Measurements from ENCODE around the gene TGIF2. TPM values are rescaled to one million over a fixed set of nuclear protein-coding genes. Genes with fewer than 3 reads are reported as not detected.
A peak's percentile ranks its signal among the peaks of the same experiment; 100 is the strongest.

Gene TGIF2
- total and polyA plus RNA-seq, 2 of the 13 experiments (the other 11 are each of a cell fraction or from before 2014, with no cell fraction given) = 41.3 to 53.9 TPM

DNA sequence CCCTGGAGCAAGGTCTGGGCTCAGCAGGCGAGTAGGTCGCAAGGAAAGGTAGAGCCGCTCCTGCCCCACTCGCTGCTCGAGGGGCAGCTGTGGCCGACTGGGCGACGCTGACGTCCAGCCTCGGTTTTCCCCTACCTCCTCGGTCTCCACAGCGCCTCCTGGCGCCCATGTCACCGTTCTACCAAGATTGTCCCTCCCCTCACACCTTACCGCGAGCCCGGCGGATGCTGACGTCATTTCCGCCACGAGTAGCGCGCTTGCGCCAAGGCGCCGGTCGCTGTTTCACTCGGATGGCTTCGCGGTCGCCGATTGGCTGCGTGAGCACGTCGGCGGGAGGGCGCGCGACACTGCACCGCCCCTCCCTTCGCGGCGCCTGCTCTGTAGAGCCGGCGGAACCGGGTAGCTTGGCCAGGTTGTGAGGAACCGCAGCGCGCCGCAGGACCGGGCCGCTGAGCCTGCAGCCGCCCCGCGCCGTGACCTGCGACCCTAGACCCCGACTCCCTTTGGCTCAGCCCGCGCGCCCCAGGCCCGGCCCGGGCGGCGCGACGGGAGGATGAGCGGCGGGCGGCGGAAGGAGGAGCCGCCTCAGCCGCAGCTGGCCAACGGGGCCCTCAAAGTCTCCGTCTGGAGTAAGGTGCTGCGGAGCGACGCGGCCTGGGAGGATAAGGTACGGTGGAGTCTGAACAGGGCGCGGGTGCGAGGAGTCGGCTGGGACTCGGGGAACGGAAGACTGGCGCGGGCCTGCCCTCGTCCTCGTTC lies 32.2 kb downstream of the TGIF2 start, which contains the start of gene RAB5IF (continued):
- TF ChIP-seq TOPORS (CRISPR knock-in tag; IDR thresholded peaks at IDR 0.05) = peak; percentile 95
- peak; percentile 74 for TF ChIP-seq FOXK2 (IDR thresholded peaks at IDR 0.05)
- TF ChIP-seq, protein P1, sequence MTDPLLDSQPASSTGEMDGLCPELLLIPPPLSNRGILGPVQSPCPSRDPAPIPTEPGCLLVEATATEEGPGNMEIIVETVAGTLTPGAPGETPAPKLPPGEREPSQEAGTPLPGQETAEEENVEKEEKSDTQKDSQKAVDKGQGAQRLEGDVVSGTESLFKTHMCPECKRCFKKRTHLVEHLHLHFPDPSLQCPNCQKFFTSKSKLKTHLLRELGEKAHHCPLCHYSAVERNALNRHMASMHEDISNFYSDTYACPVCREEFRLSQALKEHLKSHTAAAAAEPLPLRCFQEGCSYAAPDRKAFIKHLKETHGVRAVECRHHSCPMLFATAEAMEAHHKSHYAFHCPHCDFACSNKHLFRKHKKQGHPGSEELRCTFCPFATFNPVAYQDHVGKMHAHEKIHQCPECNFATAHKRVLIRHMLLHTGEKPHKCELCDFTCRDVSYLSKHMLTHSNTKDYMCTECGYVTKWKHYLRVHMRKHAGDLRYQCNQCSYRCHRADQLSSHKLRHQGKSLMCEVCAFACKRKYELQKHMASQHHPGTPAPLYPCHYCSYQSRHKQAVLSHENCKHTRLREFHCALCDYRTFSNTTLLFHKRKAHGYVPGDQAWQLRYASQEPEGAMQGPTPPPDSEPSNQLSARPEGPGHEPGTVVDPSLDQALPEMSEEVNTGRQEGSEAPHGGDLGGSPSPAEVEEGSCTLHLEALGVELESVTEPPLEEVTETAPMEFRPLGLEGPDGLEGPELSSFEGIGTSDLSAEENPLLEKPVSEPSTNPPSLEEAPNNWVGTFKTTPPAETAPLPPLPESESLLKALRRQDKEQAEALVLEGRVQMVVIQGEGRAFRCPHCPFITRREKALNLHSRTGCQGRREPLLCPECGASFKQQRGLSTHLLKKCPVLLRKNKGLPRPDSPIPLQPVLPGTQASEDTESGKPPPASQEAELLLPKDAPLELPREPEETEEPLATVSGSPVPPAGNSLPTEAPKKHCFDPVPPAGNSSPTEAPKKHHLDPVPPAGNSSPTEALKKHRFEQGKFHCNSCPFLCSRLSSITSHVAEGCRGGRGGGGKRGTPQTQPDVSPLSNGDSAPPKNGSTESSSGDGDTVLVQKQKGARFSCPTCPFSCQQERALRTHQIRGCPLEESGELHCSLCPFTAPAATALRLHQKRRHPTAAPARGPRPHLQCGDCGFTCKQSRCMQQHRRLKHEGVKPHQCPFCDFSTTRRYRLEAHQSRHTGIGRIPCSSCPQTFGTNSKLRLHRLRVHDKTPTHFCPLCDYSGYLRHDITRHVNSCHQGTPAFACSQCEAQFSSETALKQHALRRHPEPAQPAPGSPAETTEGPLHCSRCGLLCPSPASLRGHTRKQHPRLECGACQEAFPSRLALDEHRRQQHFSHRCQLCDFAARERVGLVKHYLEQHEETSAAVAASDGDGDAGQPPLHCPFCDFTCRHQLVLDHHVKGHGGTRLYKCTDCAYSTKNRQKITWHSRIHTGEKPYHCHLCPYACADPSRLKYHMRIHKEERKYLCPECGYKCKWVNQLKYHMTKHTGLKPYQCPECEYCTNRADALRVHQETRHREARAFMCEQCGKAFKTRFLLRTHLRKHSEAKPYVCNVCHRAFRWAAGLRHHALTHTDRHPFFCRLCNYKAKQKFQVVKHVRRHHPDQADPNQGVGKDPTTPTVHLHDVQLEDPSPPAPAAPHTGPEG (CRISPR knock-in tag; IDR thresholded peaks at IDR 0.05) = peak; percentile 93
- TF ChIP-seq ZNF496 (CRISPR knock-in tag; IDR thresholded peaks at IDR 0.05; ENCODE audit: insufficient replicate concordance) = no peak
- TF ChIP-seq THYN1 (CRISPR knock-in tag; IDR thresholded peaks at IDR 0.05; ENCODE audit: borderline replicate concordance, low read depth) = no peak
- peak; percentile 85 for TF ChIP-seq YY1 (IDR thresholded peaks at IDR 0.05; ENCODE audit: insufficient read depth, insufficient replicate concordance, low read depth, low read length)
- TF ChIP-seq ZNF547 (CRISPR knock-in tag; IDR thresholded peaks at IDR 0.05) = peak; percentile 98
- TF ChIP-seq, protein P2, sequence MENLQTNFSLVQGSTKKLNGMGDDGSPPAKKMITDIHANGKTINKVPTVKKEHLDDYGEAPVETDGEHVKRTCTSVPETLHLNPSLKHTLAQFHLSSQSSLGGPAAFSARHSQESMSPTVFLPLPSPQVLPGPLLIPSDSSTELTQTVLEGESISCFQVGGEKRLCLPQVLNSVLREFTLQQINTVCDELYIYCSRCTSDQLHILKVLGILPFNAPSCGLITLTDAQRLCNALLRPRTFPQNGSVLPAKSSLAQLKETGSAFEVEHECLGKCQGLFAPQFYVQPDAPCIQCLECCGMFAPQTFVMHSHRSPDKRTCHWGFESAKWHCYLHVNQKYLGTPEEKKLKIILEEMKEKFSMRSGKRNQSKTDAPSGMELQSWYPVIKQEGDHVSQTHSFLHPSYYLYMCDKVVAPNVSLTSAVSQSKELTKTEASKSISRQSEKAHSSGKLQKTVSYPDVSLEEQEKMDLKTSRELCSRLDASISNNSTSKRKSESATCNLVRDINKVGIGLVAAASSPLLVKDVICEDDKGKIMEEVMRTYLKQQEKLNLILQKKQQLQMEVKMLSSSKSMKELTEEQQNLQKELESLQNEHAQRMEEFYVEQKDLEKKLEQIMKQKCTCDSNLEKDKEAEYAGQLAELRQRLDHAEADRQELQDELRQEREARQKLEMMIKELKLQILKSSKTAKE (CRISPR knock-in tag; IDR thresholded peaks at IDR 0.05; ENCODE audit: borderline replicate concordance) = no peak
- TF ChIP-seq AGO1 (IDR thresholded peaks at IDR 0.05; ENCODE audit: low read depth, low read length, poor library complexity, severe bottlenecking) = peak; percentile 55
- peak; percentile 97 for TF ChIP-seq AGO2 (optimal IDR thresholded peaks at IDR 0.05; ENCODE audit: low read depth, low read length)
- TF ChIP-seq NFIB (CRISPR knock-in tag; IDR thresholded peaks at IDR 0.05; ENCODE audit: borderline replicate concordance) = no peak
- no peak for TF ChIP-seq ZMYM2 (CRISPR knock-in tag; IDR thresholded peaks at IDR 0.05)
- peak; percentile 91; the same call in 1 of the 2 replicates for TF ChIP-seq ZNF546 (CRISPR knock-in tag; conservative IDR thresholded peaks at IDR 0.05)
- TF ChIP-seq ZNF674 (CRISPR knock-in tag; IDR thresholded peaks at IDR 0.05; ENCODE audit: low read depth) = no peak
- TF ChIP-seq REPIN1 (CRISPR knock-in tag; IDR thresholded peaks at IDR 0.05; ENCODE audit: borderline replicate concordance, low read depth) = peak; percentile 99
- no peak; the same call in 1 of the 2 replicates for TF ChIP-seq ZNF33B (CRISPR knock-in tag; IDR thresholded peaks at IDR 0.05)
- TF ChIP-seq ZFP1 (CRISPR knock-in tag; IDR thresholded peaks at IDR 0.05) = peak; percentile 93
- peak; percentile 85 for TF ChIP-seq FOXO1 (CRISPR knock-in tag; IDR thresholded peaks at IDR 0.05)
- TF ChIP-seq, protein P3, sequence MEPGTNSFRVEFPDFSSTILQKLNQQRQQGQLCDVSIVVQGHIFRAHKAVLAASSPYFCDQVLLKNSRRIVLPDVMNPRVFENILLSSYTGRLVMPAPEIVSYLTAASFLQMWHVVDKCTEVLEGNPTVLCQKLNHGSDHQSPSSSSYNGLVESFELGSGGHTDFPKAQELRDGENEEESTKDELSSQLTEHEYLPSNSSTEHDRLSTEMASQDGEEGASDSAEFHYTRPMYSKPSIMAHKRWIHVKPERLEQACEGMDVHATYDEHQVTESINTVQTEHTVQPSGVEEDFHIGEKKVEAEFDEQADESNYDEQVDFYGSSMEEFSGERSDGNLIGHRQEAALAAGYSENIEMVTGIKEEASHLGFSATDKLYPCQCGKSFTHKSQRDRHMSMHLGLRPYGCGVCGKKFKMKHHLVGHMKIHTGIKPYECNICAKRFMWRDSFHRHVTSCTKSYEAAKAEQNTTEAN (CRISPR knock-in tag; conservative IDR thresholded peaks at IDR 0.05) = peak; percentile 84
- TF ChIP-seq ZFP37 (CRISPR knock-in tag; IDR thresholded peaks at IDR 0.05; ENCODE audit: borderline replicate concordance) = peak; percentile 94
- TF ChIP-seq PPARG (CRISPR knock-in tag; conservative IDR thresholded peaks at IDR 0.05) = peak; percentile 84; the same call in 1 of the 2 replicates
